Left forelimb (tissue), 1 donor: Measurements from ENCODE around the gene RBM20.

Source experiments
- DNase-seq: peaks from one replicate; pipeline ENCODE4 v3.0.0-alpha.2; 2018; ENCODE audit warnings: low spot score

RBM20 gene

DNA sequence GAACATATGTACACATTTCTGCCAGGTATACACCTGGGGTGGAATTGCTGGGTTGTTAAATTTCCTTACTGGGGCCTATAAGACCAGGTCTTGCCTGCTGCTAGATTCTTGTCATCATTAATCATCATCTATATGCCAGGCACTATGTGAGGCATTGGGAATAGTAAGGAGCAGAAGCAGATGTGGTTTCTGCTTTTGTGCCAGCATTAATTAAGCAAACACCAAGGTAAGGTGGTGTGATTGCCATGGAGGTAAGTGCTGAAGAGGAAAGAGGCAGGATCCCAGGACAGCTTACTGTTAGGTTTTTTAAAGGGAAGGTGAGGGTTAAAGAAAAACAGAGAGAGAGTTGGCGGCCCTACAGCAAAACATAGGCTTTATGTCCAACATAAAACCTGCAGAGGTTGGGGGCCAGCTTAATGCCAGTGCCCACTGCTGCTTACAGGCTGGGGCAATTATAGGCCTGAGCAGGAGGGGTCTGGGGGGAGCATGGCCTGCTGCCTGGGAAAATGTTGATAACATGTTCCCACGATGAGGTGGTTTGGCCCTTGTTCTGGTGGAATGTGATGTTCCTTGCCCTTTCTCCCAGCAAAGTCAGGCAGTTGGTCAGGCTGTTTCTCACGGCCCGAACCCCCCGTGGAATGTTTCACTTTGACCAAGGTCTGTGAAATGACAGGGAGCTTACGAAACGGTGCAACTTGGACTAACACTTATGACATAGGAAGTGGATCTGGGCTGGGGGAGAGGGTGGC is 93.9 kb downstream of the RBM20 start:
- no peak for DNase-seq

DNA sequence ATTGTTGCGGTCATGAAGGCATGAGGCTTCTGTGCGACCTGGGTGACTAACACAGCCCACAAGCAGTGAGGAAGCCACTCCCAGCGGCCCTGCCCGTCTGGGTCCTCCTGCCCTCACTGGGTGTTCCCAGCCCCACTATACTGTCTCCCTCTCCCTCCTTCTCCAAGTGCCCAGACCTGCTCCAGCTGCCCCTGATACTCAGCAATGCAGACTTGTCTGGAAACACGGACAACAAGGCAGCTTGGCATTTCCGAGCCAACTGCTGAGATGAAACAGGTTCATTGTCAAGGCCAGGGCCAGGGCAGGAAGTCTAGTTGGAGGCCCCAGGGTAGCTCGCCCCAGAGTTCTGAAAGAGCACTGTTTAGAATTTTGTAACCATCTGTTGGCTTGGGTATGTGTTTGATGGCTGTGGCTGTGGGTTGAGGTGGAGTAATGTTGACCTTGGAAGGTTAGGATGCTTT is 95.7 kb downstream of the RBM20 start:
- no peak for DNase-seq

DNA sequence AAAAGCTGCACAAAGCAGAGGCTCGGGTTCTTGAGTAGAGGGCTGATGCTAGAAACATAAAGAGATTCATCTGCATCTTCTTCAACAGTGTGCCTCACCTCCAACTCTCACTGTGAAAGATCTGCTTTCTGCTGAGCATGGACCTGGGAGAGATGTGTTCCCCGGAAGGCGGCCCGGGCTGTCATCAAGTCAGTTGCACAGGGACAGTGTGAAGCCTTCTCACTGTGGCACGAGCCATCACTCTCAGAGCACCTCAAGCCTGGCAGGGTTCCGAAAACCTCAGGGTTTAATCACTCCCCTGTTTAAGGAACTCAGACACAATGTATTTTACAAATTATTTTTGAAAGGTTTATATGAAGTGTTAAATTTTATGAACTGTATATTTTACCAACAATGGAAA is 98.7 kb downstream of the RBM20 start:
- DNase-seq: no peak

DNA sequence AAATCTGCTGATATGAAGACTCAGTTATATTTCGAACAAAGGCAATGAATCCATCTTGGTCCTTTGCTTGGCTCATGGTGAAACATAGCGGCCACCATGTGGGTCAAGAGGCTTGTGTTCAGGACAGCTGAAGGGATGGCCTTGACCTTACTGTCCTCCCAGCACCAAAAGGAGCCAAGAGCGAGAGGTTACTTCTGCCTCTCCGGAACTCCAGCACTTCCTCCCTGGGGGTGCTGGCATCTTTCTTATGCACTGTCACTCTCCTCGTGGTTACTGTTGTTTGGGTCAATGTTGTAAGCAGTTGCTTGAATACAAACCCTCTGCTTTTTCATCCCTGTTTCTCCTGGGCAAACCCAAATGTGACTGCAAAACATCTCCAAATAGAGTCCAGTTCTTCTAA is 100.6 kb downstream of the RBM20 start:
- no peak for DNase-seq

DNA sequence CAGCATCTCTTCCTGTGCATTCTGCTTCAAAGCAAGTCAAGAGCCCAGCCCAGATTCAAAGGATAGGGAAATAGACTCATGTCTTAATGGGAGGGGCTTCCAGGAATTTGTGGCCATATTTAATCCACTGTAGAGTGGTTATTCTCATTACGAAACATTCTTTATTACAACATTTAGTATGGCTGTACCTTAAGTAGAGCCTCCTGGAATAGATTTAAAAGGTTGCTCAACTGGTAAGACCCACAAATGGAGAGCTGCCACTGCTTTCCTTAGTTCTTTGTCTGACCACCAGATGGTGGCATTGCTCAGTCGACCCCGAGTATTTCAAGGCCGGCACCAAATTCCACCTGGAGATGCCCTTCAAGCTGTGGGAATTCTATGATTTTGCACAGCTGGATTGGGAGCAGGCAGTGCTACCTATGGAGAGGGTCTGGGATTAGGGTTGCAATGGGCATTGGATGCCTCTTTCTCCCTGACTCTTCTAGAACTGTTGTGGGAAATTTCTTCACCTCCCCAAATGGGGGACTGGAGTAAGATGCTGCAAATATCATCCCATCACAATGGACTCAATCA is 102.2 kb downstream of the RBM20 start:
- DNase-seq: peak; percentile 74

DNA sequence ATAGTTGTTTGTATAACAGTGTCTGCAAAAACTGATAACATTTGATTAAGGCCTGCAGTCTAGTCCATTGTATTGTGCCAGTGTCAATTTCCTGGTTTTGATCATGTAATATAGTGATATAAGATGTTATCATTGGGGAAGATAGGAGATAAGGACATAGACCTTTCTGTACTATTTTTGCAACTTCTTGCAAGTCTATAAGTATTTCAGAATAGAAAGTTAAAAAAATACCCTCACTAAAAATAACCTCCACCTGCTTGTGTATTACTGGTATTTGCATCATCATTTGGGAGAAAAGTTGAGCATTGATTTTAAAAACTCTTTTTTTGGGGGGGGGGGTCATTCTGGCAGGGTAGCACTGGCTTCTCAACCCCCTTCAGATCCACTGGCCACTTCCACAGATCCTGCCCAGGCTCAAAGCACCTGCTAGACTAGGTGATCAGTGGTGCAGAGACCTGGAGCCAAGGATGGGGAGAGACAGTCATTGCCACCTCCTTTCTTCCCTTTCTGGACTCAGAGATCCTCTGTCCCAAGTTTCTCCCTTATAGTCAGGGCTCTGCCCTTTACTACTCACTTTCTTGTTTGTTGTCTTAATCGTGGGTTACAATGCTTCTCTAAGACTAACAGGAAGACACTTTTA is 103.0 kb downstream of the RBM20 start:
- no peak for DNase-seq

DNA sequence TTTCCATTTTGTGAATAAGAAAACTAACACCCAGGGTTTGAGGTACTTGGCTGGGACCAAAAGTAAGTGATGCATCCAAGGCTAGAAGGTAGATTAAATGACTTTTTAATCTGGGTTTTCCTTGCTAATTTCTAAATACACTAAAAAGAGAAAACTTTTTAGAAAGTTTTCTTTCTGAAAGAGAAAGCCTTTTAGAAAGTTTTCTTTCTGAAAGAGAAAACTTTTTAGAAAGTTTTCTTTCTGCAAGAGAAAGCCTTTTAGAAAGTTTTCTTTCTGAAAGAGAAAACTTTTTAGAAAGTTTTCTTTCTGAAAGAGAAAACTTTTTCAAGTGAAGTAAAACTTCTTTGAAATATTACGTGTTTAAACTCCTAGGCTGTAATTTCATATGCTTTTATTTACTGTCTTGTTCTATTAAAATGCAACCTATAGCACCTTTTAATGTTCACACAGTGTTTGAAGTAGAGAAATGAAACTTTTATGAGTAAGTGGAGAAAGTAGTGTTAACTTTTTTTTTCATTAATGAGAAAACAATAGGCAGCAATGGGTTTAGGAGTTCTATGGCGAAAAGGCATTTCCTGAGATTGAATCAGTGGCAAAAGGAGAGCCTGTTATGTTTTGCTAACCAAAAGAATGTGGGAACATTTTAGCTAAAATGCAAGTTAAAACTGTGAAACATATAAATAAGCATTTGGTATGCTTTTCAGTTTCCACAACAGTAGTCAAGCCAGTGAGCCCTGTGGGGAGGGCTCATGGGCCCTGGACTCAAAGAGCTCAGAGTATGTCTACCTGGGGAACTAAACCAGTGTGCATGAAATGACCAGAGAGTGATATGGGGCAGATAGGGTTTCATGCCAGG is 103.7 kb downstream of the RBM20 start:
- no peak for DNase-seq

DNA sequence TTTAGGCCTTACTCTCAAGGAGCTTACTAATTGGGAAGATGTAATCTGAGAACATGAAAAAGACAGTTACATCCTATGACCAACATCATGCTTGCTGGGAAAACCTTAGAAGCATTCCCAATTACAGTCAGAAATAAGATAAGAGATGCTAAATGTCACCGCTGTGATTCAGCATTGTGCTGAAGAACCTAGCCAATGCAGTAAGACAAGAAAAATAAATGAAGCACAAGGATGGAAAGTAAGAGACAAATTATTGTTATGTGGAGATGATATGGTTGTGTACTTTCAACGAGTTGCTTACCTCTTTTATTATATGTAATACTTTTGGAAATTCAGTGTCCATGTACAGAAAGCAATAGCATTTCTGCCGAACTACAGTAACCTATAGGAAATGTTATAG is 104.8 kb downstream of the RBM20 start:
- no peak for DNase-seq

DNA sequence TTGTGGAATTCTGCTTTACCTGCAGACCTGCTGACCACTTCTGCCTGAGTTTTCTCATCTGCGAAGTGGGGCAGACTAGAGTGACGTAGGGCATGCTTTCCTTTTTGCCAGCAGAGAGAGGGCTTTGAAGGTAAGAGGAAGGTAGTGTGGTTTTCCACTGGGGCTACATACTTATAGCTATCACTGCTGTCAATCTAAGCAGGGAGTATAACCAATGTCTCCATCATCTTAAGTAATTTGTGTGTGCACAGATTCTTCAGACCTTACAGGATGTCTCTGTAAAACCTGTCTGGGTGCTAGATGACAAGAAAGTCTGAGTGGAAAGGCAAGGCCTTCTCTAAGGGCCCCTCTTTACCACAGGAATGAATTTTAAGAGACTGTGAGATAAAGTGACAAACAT is 106.8 kb downstream of the RBM20 start:
- no peak for DNase-seq

DNA sequence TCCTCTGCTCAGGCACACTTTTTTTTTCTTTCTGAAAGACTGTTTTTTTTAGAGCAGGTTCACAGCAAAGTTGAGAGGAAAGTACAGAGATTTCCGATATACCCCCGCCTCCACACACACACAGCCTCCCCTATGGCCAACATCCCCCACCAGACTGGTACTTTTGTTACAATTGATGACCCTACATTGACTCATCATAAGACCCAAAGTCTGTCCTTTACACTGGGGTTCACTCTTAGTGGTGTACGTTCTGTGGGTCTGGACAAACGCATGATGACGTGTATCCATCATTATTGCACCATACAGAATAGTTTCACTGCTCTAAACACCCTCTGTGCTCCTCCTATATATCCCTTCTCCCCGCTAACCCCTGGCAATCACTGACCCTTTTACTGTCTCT is 107.7 kb downstream of the RBM20 start:
- DNase-seq: no peak

DNA sequence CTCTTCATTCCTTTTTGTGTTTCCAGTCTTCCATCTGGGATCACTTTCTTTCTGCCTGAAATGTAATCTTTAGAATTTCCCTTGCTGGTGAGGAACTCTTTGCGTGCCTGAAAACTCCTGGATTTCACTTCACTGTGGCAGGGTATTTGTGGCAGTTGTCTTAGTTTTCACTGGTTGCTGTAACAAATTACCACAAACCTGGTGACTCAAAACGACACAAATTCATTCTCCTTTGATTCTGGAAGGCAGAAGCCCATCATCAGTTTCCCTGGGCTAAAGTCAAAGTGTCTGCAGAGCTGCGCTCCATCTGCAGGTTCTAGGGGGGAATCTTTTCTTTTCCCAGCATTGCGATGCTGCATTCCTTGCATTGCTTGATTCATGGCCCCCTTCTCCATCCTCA is 109.3 kb downstream of the RBM20 start:
- no peak for DNase-seq

DNA sequence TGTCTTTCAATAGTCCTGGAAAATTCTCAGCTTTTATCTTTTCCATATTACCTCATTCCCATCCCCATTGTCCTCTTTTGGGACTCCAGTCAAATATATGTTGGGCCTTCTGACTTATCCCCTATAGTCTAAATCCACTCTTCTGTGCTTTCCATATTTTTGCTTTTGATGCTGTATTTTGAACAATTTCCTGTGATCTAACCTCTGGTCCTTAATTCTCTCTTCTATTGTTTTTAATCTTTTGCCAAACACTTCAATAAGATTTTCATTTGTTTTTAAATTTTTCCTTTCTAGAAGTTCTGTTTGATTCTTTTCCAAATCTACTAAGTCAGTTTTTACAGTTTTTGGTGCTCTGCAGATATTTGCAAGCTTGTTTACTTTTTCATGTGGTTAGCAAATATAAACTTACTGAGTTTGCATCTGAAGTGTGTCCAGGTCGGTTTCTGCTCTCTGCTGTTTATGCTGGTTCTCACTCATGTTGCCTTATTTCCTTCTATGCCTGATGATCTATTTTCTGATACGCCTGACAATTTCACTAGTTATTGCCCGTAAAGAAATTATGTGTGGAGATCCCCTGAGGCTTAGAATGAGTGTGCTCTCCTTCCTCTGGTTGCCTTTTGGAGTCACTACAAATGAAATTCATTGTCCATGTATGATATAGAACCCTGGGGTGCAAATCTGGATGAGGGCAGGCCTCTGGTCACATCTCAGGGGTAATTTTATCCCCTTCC is 110.4 kb downstream of the RBM20 start:
- DNase-seq: no peak

DNA sequence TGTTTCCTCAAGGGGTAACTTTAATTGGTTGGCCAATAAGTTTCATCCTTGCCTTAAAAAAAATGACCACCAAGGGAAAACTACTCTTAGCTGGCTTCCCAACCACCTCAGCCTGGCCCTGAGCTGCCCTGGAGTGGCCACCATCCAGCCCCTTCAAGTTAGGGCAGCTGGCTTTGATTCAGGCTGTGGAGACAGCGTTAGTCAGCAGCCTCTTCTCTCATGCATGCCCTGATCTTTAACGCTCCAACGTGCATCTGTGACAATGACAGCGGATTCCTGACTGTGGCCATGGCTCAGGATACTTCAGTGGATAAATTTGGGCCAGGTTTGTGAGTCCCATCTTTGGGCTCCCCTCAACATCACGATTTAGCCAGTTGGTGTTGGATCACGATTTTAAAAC is 111.6 kb downstream of the RBM20 start:
- no peak for DNase-seq

DNA sequence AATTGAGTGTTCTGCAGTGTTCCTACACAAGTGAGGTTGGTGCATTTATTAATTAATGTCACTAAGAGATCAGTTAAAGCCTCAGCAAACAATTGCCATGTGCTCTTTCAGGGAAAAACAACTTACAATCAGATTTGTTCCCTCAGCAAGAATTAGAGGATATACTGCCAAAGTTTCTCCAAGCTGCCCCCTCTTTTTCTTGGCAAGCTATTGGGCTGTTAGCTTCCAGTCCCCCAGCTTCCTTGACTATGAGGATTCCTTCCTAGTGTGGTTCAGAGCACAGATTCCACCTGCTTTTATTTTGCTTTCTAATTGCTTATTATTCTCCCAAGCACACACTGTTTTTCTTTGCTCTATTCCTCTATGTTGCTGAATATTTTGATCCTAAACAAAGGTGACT is 112.7 kb downstream of the RBM20 start:
- DNase-seq: no peak

DNA sequence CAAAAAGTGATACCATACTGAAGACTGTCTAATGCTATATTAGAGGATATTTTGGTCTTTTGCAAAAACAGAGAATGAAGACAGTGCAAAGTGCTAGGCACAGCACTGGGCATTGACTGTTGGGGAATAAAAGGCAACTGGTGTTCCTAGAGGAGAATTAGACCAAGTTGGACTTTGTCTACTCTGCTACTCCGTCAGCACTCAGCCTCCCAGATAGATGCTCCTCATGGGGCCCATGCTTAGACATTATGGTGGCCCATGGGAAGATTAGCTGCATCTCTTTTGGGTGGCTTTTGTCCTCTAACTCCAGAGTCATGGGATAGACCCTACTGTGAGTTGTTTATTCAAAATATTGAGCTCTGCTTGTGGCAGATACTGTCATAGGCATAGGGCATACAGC is 113.5 kb downstream of the RBM20 start:
- DNase-seq: no peak

DNA sequence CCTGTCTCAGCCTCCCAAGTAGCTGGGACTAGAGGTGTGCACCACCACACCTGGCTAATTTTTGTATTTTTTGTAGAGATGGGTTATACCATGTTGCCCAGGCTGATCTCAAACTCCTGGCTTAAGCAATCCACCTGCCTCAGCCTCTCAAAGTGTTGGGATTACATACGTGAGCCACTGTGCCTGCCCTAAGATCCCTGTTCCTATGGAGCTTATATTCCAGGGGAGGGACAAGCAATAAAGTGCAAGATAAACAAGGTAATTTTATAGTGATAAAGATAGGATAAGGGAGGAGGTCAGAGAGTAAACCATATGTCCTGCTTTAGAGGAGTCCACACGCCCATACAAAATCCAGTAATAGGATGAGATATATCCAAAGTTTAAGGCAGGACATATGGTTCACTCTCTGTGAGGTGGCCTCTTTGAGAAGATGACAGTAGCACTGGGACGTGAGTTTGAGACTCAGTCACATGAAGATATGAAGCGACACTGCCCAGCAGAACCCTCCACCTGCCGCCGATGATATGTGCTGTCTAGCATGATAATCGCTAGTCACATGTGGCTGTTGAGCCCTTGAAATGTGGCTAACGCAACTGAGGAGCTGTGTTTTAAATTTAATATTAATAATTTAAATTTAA is 114.1 kb downstream of the RBM20 start:
- DNase-seq: no peak

DNA sequence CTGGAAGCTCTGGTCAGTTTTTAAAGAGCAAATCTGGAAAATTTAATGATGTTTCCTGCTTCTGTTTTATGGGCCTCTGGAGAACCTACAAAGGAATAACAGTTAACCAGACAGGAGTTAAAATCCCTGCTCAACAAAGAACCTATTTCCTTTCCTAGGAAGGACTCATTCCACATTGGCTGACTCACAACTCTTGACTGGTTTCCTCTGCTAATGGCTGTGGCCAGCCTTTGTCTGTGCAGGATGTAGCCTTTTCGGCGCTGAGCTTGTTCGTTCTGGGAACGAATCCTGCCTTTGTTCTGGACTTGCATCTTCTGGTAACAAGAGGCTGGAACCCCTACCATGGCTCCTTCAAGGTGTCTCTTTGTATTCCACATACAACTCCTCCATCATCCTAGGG is 114.8 kb downstream of the RBM20 start:
- no peak for DNase-seq

DNA sequence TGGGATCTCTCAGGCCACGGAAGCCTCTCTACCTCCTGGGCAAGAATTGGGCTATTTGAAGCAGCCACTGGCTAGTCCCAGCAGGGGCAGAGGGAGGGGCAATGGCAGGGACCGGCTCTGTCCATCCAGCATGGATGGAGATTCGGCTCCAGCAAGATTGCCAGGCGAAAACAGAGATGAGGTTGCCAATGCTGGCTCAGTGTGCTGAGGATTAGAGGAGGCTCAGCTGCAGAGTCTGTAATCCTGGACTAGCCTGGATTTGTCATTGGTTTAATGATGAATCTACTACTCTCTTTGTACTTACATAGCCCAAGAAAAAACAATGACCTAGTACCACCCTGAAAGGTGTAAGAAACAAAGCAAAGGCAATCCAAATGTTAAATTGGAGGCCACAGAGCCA is 115.4 kb downstream of the RBM20 start:
- no peak for DNase-seq

DNA sequence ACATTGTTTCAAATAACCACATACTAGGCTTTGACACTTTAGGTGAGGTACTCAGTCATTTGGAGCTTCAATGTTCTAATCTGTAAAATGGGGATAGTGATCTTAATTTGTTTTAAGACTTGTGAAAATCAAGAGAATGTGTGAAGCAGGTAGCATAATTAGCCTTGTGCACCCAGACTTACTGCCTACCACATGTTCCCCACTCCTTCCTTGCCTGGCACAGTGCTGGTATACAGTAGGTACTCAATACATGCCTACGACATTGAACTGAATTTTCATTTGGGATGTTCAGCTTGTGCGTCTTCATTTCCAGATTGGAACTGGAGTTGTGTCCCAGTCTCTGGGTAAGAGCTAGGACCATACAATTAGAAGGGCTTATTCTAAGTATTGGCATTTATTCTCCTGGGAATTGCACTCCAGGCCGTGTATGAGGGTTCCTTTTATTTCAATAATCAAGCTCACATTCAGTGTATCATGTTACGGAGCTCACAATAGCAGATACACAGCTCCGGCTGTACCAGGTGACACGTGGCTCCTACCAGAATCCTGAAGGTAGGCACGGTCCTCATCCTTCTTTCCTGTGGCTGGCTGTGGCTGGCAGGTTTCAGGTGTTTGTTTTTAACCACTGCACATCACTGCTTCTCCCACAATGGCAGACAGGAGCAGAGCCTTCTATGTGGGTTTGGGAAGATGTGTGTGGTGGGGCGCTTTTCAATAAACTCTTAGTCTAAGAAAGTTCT is 118.1 kb downstream of the RBM20 start:
- DNase-seq: no peak

DNA sequence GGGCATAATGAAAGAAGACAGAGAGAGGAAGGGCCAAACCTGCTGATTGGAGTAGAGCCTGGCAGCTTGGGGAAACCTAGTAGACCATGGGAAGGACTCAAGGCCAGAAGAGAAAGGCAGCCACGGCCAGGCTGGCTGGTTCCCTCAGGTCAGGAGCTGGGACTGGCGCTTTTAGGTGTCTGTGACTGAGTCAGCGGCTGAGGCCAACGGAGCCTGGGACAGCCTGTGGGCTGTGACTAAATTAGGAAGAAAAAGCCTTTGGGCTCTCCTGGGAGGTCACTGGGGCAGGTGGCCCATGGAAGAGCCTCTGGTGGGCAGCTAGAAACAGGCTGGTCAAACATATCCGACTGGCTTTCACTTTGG is 118.7 kb downstream of the RBM20 start:
- no peak for DNase-seq

DNA sequence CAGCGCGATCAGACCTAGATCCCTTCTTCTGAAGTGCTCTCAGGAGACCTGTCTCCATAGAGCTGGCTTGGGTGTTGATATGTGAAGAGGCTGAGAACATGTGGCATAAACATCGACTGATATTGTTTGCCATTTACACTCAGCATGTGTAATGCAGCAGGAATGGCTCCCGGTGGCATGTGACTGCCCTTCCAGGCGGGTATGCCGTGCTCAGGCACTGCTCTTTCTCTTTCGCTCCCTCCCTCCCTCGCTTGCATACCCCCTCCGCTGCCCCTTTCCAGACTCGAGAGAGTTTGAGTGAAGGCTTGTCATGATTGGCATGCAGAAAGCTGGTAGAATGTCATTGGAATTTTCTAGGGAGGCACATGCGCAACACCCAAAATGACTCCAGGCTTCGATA is 120.2 kb downstream of the RBM20 start:
- DNase-seq: no peak
